ENCODE measurements around the gene USP19.

USP19 gene

DNA sequence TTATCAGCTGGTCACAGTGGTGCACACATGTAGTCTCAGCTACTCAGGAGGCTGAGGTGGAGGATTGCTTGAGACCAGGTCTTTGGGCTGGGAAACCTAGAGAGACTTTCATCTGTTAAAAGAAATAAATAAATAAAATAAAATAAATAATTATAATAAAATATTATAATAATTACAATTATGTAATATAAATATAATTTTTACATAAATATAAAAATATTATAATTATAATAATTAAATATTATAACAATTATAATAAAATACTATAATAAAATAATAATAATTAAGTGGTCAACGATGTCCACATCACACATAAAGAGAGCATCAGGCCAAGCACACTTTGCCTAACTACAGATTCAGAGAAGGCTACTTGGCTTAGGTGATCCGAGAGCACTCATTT, 41.4 kb downstream of the USP19 start:
- Histone ChIP-seq H3K9me3 (ENCODE audit: severe bottlenecking) (no peaks in the 10 kb centered on the region), H3K27me3 (ENCODE audit: insufficient read depth, poor library complexity, severe bottlenecking) (no peaks in the 10 kb centered on the region), H3K36me3 (ENCODE audit: low read depth) (peaks cover 54% of the 10 kb centered on the region), H3K27ac (ENCODE audit: poor library complexity, severe bottlenecking) (no peak overlapping the region), H3K4me3 (ENCODE audit: severe bottlenecking) (no peak overlapping the region), H3K4me1 (ENCODE audit: insufficient read depth, poor library complexity, severe bottlenecking) (peaks cover 10% of the 10 kb centered on the region)
- TF ChIP-seq, protein P1, sequence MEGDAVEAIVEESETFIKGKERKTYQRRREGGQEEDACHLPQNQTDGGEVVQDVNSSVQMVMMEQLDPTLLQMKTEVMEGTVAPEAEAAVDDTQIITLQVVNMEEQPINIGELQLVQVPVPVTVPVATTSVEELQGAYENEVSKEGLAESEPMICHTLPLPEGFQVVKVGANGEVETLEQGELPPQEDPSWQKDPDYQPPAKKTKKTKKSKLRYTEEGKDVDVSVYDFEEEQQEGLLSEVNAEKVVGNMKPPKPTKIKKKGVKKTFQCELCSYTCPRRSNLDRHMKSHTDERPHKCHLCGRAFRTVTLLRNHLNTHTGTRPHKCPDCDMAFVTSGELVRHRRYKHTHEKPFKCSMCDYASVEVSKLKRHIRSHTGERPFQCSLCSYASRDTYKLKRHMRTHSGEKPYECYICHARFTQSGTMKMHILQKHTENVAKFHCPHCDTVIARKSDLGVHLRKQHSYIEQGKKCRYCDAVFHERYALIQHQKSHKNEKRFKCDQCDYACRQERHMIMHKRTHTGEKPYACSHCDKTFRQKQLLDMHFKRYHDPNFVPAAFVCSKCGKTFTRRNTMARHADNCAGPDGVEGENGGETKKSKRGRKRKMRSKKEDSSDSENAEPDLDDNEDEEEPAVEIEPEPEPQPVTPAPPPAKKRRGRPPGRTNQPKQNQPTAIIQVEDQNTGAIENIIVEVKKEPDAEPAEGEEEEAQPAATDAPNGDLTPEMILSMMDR (IDR thresholded peaks at IDR 0.05; ENCODE audit: poor library complexity, severe bottlenecking) = no peak
- no peak for ATAC-seq (ENCODE audit: low read depth)
- no peak for DNase-seq (ENCODE audit: low spot score)

DNA sequence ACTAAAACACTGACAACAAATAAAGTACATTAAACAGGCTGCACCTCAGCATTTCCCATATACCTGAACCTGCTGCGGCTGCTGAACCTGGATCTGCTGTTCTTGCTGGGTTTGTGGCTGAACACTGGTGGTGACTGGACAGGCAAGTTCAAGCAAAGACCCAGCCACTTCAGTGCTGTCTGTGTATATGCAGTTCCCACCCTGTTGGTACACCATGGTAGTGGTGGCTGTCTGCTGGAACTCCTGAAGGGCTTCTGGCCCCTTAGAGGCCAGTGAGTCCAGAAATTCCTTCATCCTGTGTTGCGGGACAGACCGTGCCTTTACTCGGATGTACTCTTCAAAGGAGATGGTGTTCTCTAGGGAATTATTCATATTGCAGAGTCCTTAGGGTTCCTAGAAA, 44.0 kb downstream of the USP19 start:
- Histone ChIP-seq H3K27ac (ENCODE audit: poor library complexity, severe bottlenecking) (no peak overlapping the region), H3K27me3 (ENCODE audit: insufficient read depth, poor library complexity, severe bottlenecking) (no peaks in the 10 kb centered on the region), H3K4me1 (ENCODE audit: insufficient read depth, poor library complexity, severe bottlenecking) (peaks cover 4% of the 10 kb centered on the region), H3K4me3 (ENCODE audit: severe bottlenecking) (no peak overlapping the region), H3K9me3 (ENCODE audit: severe bottlenecking) (no peaks in the 10 kb centered on the region), H3K36me3 (ENCODE audit: low read depth) (peaks cover 74% of the 10 kb centered on the region)
- TF ChIP-seq, protein P1 (IDR thresholded peaks at IDR 0.05; ENCODE audit: poor library complexity, severe bottlenecking) = no peak
- DNase-seq (ENCODE audit: low spot score) (no peak), ATAC-seq (ENCODE audit: low read depth) (peak; percentile 27; the same call in 1 of the 3 replicates)

- H3K9me3 ChIP-seq (ENCODE audit: severe bottlenecking) = no peaks in the 10 kb centered on the region
- ATAC-seq (ENCODE audit: low read depth) (no peak), DNase-seq (ENCODE audit: low spot score) (no peak)
- H3K27me3 ChIP-seq (ENCODE audit: insufficient read depth, poor library complexity, severe bottlenecking) = no peaks in the 10 kb centered on the region
- peaks cover 79% of the 10 kb centered on the region for H3K36me3 ChIP-seq (ENCODE audit: low read depth)
- no peaks in the 10 kb centered on the region for H3K4me1 ChIP-seq (ENCODE audit: insufficient read depth, poor library complexity, severe bottlenecking)
- TF ChIP-seq, protein P1 (IDR thresholded peaks at IDR 0.05; ENCODE audit: poor library complexity, severe bottlenecking) = no peak
- no peak overlapping the region for H3K4me3 ChIP-seq (ENCODE audit: severe bottlenecking)
- no peak overlapping the region for H3K27ac ChIP-seq (ENCODE audit: poor library complexity, severe bottlenecking)
These were observed 44.5 kb downstream of the USP19 start for GRCh38 chr3:49076116-49076515.
